NCI-H345 treated with DMSO at 0.1 percent for 48 hours (cell line): ENCODE data around the gene PRKACA.
A peak's percentile ranks its signal among the peaks of the same experiment; 100 is the strongest.

ENCODE experiments used
- DNase-seq: peaks from one replicate; lab custom pipeline; 2025; ENCODE audit not compliant: unreplicated experiment; lab: John Stamatoyannopoulos, UW

The PRKACA gene

DNA sequence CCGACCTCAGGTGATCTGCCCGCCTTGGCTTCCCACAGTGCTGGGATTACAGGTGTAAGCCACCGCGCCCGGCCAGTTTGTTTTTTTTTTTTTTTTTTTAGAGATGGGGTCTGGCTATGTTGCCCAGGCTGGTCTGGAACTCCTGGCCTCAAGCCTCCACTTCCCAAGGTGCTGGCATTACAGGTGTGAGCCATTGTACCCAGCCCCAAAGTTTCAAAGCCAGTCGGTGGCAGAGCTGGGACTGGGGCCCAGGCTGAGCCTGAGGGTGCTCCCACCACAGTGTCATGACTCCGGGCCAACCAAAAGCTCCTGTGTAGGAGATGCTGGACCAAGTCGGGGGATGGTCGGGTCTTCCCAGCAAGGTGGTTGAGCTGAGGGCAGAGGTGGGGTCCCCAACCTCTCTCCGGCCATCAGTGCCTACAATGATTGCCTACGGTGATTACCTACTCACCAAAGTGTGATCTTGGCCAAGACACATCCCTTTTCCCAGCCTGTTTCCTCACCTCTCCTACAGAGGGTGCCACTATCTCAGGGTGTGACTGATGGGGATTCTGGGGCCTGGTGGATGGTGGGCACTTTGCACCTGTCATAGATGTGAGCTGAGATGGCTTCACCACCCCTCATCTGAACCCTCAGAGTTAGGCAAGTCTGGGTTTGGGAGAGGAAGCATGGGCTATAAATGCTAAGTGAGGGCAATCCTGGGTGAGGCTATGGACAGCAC is 21.1 kb downstream of the PRKACA start:
- no peak for DNase-seq

DNA sequence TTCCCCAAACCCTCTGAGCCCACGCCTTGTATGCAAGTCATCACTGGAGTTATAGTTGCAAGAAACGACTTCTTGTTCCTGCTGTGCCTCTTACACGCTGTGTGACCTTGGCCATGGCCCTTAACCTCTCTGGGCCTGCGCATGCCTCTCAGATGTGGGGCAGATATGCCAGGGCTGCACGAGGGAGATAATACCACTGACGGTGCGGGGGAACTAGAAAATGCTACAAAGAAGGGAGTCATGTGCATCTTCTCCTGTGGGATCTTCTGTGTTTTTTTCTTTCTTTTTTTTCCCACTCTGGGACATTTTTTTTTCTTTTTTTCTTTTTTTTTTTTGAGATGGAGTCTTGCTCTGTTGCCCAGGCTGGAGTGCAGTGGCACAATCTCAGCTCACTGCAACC is 22.7 kb downstream of the PRKACA start:
- DNase-seq: no peak

DNA sequence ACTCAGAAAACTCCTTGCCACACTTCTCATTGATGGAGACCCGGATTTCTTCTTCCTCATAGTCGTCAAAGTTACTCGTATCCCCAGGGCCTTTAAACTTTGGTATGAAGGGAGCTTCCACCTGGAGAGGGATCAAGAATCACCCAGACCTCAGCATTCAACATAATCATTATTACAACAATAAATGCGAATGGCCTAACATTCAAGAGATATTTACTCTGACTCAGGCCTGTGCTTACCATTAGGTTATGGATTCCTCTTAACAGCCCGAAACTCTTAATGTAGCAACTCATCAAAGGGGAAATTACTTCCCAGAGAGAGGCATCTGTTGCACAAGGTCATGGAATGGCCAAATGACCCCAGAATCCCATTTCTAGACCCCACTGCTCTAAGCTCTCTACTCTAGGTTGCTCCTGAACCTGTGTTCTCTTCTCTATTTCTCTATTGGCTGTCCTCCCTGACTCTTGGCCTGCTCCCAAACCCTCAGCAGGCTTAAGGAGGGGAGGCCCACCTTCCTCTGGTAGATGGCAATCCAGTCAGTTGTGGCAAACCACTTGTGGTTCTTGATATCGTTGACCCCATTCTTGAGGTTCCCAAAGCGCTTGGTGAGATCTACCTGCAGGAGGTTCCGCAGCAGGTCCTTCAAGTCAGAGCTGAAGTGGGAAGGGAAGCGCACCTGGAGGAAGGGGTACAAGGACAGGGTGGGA is 24.3 kb downstream of the PRKACA start:
- no peak for DNase-seq

DNA sequence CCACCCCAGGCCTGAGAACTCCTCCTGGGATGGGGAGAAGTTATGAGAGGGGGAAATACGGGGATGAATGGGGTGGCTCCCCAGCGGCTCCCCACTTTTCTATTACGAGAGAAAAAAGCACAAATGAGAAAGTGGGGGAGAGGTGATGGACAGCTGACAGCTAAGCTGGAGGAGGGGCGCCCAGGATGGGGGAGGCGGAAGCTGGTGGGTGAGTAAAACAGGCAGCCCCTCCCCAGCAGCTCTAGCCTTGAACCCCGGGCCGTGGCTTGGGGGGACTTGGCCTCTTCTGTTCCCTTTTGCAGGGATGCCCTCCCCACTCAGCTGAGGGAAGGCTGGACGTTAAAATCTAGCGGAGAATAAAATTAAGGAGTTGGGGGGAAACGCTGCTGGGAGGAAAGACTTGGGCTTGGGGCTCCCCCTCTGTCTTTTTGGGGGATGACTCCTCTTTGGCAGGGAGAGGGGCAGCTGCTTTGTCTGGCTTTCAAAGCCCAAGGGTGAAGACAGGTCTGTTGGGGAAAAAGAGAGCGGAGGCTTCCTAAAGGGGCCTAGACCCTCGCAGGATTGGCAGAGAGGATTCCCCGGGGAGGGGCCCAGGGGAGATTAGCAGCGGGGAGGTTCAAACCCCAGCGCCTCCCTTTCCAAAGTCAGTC is 25.6 kb downstream of the PRKACA start:
- no peak for DNase-seq

DNA sequence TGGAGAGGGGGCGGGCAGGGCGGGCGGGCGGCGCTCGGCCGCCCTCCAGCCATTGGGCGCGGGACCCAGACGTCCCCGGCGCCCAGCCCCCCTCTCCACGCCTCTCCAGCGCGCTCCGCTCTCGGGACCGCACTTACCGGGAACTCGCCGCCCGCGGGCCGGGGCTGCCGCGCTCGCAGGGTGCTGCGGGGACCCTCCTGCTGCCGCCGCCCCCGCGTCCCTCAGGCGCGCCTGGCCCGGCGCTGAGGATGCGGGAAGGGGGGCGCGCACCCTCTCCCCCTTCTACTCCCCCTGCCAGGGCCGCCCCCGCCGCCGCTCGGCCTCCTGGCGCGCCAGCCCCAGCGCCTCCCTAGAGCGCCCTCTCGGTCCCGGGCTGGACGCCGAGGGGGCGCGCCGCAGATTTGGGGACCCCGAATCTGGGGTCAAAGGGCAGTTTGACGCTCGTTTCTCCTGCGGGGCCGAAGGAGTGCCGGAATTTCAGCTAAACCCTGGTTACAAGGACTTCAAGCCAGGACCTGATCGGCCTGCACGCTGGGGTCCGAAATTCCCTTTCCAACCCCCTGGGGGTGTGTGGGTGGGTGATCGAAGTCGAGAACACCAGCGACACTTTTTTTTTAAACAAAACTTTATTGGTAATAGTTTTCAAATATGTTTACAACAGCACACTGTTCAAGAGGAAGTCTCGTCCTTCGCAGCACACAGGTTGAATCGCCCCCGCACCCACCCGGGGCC is 26.3 kb downstream of the PRKACA start:
- no peak for DNase-seq

DNA sequence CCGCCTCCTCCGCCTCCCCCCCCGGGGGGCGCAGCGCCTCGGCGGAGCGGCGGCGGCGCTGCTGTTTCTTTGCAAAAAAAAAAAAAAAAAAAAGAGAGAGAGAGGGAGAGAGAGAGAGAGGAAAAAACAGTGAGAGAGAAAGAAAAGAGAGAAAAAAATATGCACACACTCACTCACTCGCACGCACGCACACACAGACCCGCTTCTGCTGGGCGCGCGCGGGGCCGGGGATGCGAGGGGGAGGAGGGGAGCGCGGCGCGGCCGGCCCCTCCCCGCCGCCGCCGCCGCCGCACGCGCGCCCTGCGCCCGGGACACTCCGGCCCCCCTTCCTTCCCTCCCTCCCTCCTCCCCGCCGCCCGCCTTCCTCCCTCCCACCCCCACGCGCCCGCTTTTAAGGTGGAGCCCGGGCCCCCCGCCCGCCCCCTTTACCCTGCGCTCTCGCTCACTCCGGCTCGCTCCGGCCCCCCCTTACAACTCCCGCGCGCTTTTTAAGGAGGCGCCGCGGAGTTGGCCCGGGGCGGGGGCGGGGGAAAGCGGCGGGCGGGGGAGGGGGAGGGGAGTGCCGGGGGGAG is 27.0 kb downstream of the PRKACA start, which contains the start of gene SAMD1:
SAMD1 (minus strand) TSS at position 243 of the 572 bp plus-strand sequence.
- DNase-seq: no peak

DNA sequence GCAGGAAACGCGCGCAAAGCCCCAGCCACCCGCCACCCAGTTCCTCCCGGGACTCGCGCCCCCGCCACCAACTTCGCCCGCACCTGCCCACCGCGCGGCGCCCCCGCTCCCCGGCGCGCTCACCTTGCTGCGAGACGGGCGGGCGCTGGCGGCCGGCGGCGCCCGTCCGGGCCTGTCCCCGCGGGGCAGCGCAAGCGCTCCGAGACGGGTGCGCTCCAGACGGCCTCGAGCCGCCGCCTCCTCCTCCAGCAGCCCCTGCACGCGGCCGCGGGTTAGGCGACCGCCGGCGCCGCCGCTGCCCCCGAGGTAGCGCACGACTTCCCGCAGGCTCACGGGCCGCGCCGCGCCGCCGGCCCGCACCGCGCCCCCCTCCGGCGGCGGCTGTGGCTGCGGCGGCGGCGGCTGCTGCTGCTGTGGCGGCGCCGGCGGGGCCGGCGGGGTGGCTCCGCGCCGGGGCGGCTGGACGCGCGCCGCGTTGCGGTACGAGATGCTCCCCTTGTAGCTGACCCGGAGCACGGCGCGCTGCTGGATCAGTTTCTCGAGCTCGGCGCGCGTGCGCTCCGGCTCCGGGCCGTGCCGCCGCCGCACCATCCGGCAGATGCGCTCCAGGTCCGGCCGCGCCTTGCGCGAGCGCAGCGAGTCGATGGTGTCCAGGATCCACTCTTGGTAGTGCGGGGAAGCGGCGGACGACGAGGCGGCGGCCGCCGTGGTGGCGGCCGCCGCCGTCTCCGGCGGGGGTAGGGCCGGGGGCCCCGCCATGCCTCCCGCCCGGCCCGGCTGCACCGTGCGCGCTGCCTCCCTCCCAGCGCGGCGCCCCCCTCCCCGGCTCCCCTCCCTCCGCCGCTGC is 27.7 kb downstream of the PRKACA start:
- no peak for DNase-seq

DNA sequence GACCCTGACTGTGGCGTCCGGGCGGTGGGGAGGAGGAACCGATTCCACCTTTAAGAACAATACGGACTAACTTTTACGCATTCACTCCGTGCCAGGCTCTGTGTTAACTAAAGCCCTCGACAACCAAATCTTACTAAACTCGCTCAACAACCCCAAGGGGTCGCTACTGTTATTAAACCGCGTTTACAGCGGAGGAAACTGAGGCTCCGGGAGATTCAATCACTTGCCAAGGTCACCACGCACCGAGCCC is 28.2 kb downstream of the PRKACA start:
- no peak for DNase-seq

DNA sequence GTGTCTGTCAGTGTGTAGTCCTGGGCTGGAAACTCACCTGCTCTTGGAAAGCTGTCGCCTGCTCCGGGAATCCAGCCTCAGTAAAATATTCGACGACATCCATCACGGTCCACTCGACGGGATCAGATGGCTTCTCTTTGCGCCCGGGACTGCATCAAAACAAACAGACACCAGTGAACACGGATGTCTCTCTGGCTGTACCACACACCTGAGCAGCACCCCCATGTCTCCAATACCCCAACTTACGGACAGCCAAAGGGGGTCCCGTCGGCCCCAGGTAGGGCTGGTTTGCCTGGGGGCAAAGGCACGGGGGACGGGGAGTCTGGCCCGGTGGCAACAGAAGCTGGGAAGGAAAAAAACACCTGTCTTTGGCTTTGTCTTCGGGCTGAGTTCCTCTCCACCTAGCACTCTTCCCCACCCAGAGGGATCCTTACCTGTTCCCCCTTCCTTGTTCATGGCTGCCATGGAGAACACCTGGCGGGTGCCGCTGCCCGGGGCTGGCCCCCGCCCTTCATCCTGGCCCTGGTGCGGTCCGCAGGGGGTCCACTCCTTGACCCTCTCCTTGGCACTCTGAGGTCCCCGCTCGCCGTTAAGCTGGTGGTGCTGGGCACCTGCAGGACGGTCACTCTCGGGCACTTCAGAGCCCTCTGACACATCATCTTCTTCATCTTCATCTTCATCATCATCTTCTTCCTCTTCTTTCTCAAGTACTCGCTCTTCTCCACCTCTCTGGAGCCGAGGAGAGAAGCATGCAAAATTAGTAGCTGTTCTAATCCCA is 28.7 kb downstream of the PRKACA start:
- DNase-seq: no peak

DNA sequence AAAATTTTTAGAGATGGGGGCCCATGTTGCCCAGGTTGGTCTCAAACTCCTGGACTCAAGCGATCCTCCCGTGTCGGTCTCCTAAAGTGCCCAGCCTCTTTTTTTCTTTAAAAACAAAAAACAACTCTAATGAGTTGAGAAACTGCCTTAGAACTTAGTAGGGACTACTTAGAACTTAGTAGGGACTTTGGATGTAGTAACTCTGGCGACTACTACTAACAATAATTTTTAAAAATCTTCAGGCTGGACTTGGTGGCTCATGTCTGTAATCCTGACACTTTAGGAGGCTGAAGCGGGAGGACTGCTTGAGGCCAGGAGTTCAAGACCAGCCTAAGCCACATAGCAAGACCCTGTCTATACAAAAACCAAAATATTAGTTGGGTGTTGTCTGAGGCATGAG is 31.5 kb downstream of the PRKACA start:
- no peak for DNase-seq

DNA sequence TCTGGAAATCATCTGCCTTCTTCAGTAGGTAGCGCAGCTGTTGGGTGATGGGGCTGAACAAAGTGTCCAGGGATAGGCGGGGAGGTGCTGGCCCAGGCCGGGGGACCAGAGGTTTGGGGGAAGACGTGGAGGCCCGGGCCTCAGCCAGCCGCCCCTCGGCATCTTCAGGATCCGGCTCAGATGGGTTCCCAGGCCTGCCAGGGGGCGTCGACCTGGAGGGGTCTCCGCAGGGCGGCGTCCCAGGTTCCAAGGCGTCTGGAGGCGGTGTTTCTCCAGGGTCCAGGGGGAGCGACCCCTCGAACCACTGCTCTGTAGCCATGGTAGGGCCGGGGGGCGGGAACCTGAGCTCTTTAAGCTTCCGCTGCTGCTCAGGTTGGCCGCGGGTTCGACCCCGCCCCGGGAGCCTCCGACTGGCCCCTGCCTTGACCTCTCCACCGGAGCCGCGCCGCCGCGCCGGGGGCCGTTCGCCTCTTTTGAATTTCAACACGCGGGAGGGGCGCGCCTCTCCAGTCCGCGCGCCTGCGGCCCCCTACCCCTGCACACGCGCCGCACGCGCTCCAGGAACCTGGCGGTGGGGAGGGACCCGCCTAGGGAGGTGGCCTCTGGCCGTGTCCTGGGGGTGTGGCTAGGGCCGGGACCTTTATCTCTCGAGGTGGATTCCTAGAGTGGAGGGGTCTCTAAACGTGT is 32.1 kb downstream of the PRKACA start, which contains the start of gene C19orf67:
C19orf67 (minus strand) TSS at position 475 of the 687 bp plus-strand sequence; CDS start at position 319, 156 bp downstream.
- DNase-seq: no peak

DNA sequence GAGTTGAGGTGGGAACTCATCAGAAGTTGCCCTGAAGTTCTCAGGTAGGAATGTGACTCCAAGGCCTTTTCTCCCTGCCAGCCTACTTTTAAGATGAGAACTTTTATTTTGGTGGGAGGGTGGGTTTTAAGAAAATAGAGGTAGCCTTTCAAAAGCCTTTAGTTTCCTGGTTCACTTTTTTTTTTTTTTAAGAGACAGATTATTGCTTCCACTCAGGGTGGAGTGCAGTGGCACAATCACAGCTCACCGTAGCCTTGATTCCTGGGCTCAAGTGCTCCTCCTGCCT is 34.9 kb downstream of the PRKACA start:
- DNase-seq: no peak

DNA sequence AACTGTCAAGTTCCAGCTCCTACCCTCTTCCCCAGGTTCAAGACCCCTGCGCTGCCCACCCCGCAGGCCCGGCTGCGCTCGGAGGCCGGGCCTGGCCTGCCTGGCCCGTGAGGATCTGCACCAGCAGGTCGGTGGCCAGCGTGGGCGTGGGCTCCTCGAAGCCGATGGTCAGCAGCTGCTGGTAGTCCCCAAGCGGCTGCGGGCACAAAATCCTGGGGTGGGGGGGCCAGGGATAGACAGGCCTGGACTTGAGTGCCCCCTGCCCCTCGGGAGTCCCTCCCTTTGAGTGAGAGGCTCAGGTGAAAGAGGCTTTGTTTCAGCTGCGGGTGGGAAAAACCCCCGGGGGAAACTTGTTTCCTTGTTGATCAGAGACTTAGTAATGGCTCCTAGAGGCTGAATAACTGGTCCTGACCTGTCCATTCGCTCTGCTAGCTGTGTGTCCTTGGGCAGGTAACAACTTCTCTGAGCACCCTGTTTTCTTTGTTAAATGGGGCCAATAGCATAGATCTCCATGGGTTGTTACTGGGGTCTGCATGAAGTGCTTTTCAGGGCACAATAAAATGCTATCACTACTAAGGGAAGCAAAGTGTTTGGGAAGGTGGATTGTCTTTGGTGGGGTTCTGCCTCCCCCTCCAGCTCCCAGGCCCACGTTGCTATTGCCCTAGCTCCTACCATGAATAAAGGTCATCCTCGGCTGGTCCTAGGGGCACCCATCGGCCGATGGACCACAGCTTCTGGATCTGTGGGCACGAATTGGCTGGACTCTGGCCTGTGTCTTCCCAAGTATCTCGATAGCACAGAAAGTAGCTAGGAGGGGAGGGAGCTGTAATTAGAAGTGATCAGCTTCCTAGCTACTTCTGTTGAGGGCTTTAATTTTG is 35.5 kb downstream of the PRKACA start:
- DNase-seq: no peak

DNA sequence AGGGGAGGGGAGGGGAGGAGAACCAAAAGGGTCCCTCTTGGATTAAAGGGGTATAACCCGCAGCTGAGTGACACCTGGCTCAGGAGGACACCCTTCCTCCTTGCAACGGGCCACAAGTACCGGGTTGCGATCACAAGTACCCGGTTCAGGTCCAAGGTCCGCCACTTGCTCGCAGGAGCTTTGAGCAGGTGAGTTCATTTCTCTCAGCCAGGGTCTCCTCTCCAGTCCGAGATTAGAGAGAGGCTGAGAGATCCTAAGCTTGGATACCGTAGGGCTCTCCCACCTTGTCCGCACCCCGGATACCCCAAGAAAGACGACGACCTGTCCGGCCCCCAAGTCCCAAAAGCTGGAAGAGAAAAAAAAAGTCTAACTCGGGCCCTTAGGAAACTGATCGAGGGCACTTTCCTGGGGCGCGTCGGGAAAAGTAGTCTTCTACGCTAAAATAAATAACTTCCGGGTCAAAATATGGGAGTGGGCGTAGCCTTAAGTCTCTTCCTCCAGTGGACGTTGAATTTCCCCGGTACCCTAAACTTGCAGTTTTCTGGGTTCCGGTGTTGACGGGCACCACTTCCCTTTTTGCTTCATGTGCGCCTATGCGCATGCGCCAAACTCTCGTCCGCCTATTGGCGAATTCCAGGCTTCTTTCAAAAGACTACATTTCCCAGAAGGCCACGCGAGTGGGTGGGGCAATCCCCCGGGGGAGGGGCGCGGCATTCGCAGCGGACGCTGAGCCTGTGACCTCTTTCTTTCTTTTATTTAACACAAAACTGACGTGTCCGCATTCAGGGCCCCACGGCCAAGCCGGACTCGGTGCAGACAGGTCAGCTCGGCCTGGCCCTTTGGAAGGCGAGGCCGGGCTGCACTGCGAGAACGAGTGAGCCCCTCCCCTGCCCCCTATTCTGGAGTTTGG is 36.4 kb downstream of the PRKACA start:
- DNase-seq: peak; percentile 97

DNA sequence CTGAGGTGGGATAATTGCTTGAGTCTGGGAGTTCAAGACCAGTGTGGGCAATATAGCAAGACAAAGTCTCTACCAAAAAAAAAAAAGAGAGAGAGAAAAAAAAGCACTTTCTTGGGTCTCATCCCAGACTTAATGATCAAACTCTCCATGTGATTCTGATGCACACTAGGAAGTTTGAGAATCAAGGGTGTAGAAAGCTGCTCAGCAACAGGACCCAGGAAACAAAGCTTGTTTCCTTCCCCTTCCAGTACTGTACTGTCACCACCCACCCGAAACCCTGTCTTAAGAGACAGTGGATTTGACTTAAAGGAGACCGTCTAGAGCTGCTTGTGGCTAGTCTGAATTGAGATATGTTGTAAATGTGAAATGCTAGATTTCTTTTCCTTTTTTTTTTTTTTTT is 39.2 kb downstream of the PRKACA start:
- no peak for DNase-seq

DNA sequence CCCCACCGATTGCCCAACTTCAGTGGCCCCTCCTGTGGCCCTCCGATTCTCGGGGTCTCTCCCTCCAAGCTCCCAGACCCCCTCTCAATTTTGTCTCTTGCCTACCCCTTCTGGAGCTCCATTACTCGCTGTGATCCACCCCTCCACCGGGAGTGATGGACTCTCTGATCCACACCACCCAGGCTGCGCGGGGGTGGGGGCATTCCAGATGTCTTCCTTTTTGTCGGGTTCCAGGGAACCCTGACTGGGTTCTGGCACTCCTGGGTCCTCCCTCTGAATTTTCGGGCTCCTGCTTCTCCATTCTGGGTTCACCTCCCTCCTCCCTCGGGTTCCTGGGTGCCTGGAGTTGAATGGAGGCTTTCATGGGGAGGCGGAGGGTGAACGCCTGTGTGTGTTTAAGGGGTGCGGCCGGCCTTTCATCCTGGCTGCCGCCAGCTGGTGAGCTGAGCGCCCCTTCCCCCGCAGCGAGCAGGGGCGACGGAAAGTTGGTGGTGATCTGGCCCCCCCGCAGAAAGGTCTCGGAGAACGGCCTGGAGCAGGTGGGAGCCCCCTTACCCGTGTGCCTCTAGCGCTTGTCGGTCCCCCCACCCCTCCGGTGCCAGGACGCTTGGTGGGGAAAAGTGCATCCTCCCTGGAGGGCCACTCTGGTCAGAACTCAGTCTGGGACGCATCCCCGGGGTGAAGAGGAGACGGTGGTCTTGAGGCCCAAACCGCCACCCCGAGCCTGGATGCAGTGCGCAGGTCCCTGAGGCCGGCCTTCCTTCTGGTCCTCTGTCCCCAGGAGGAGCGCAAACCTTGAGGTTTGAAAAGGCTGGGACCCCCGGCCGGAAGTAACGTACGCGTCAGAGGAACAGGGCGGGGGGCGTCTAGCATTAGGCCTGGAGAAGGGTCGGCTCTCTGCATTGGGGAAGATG is 43.4 kb downstream of the PRKACA start:
- no peak for DNase-seq
